Activated CD4-positive, alpha-beta T cell treated with anti-CD3 and anti-CD28 coated beads for 24 hours (primary cell): ENCODE results near the gene MAPRE2.
"Not testable (repeated sequence)": the region's sequence is repeated elsewhere in the genome, so short reads cannot be mapped to it uniquely, and the experiment has no call there.

Experiments
- DNase-seq, 2 donors: peaks; one replicate each; pipeline ENCODE4 v3.0.0-alpha.2; 2020; ENCODE audit warnings: low read depth in 2 of 2

The MAPRE2 gene

DNA sequence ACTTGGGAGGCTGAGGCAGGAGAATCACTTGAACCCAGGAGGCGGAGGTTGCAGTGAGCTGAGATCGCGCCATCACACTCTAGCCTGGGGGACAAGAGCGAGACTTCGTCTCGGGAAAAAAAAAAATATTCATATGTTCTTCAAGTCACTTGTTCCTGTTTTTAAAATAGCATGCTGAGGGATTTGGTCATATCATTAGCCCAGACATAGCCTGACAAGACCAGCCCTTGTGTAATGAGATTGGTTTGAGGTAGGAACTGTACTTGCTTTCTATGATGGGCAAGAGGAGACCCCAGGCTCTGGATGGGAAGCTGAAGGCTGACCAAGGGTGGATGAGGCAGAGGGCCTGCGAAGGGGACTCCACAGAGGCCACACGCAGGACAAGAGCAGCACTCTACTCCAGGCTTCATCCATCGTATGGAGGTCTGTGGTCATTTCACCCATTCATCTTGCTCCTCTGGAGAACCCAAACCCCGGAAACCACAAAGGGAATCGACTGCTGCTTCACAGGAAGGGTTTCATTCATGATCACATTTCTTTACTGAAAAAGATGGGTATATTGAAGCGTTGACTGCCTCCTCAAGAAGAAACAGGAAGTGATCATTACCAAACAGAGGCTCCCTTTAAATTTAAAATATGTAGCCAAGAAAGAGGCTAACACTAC, 112.5 kb downstream of the MAPRE2 start:
- DNase-seq, result no peak

- DNase-seq, result no peak
Observed at GRCh38 chr18:35155398-35156117, 114.3 kb downstream of the MAPRE2 start.

DNA sequence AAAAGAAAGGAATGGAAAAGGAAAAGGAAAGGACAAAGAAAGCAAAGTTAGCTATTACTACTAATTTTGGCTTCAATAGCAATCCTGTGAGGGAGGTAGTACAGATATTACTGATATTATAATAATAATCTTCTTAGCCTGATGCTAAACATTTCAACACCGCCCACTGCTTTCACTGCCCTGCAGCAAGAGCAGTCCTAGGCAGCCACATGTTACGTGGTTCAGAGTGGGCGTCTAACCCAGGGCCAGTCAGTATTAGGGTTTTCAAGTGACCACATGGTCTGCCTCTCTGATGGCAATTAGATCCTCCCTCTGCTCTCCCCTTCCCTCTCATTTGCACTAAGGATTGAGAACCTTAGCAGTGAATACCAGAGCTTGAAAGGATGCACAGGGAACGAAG, 116.0 kb downstream of the MAPRE2 start:
- no peak for DNase-seq

- no peak for DNase-seq
Observed at GRCh38 chr18:35158728-35159450, 117.7 kb downstream of the MAPRE2 start.

DNA sequence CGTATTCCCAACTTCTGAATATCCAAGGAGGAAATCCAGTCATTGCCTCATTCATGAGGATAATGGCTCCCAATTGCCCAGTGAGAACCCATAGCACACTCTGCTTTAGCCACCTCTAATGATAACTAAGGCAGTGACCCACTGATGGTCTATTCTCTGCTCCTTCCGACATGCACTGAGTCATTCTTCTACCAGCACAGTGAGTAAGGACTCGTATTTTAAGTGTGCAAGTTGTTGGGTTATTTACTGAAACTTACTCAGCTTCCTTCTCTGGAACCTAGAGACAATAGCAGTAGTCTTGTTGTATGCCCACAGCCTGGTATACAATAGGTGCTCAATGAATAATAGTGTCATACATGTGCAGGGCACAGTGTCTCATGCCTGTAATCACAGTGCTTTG, 118.6 kb downstream of the MAPRE2 start:
- DNase-seq, result no peak

DNA sequence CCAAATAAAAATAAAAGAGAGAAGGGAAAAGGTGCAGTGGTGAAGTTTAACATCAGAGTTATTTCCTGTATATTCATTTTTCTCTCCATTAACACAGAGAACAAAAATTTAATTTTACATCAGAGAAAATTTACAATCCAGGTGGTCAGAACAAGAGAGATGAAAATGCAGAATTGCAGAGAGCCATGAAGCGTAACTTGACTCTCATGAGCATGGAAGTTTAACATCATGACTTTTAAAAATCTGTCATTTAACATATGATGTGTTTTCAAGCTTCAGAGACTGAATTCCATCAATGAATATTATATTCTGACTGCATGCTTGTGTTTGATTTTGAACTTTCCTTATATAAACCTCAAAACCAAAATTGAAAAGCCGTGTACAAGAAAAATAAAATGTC, 120.3 kb downstream of the MAPRE2 start:
- DNase-seq, result no peak

GRCh38 chr18:35161934-35162333, 120.7 kb downstream of the MAPRE2 start:
- DNase-seq, result no peak

DNA sequence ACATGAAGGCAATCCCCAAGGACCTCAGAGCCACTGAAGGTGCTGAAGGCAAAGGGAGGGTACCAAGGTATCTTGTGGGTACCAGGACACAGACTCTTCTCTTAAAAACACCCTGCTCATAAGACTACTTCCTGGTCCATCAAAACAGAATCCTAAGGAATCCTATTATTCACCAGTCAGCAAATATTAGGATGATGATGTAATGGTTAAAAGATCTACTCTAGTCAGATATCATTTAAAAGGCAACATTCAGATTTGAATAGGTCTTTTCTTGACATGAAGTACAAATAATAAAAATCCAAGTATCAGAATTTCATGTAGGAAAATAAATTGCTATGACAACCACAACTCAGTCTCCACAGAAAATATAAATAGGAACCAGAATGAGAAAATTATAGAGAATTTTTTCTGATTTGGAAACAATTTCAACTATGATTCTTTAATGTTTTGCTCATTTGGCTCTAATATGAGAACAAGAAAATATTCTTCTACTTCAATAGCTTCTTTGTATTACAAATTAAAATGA, 121.9 kb downstream of the MAPRE2 start:
- no peak for DNase-seq

GRCh38 chr18:35163721-35164120, 122.5 kb downstream of the MAPRE2 start:
- no peak for DNase-seq

- no peak for DNase-seq
Observed at GRCh38 chr18:35164133-35164532, 122.9 kb downstream of the MAPRE2 start.

DNA sequence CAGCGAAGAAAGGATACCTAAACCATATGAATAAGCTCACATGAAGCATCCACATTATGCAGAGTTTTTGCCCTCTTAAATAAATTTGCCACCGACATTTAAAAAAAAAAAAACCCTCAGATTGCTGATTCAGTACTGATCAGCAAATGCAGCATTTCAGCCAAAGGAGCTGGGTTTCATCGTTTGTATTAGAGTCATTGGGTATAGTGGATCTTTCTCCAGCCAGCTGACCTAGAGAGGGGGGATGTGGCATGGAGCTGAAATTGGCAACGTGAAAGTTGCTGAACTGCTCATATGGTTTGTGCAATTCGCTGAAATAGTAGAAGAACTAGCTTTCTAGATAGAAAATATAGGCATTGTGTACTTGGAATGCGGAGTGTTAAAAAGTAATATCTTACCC, 126.1 kb downstream of the MAPRE2 start:
- DNase-seq, result no peak

DNA sequence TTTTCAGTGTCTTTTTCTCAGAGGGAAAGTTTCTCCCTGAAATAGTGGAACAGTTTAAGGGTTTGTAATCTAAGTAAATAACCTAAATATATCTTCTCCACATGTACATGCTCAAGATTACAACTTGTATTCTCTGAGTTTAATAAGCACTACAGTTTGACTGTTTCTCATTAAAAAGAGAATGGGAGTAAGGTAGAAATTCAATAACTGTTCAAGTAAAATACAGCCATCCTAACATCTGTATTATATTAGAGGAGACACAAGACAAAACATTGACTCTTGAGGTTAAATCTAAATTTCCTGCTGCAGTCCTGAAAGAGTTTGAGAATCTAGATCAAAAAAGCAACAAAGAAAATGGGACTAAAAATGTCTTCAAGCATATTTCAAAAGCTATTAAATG, 126.6 kb downstream of the MAPRE2 start:
- DNase-seq, result no peak

DNA sequence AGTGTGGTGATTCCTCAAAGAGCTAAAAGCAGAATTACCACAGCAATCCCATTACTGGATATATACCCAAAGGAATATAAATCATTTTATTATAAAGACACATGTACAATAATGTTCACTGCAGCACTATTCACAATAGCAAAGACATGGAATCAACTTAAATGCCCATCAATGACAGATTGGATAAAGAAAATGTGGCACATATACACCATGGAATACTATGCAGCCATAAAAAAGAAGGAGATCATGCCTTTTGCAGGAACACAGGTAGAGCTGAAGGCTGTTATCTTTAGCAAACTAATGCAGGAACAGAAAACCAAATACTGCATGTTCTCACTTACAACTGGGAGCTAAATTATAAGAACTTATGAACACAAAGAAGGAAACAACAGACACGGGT, 129.1 kb downstream of the MAPRE2 start:
- not testable (repeated sequence) for DNase-seq

GRCh38 chr18:35171315-35171987, 130.2 kb downstream of the MAPRE2 start:
- DNase-seq, result no peak

DNA sequence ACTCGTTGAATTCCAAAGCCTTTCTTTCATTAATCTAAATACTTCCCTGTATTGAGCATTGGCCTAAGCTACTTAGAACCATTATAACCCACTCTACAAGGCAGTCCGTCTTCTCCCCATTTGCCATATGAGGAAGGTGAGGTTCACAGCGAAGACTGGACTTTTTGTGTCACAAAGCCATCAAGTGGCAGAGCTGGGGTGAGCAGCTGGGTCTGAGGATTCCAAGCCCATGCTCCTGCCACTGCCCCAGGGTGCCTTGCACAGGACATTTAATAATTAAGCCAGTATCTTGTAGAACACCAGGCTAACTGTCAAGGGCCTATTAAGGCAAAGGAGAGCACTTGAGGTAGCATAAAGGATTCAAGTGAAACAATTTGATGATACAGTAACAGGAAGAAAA, 130.8 kb downstream of the MAPRE2 start:
- DNase-seq, result no peak

DNA sequence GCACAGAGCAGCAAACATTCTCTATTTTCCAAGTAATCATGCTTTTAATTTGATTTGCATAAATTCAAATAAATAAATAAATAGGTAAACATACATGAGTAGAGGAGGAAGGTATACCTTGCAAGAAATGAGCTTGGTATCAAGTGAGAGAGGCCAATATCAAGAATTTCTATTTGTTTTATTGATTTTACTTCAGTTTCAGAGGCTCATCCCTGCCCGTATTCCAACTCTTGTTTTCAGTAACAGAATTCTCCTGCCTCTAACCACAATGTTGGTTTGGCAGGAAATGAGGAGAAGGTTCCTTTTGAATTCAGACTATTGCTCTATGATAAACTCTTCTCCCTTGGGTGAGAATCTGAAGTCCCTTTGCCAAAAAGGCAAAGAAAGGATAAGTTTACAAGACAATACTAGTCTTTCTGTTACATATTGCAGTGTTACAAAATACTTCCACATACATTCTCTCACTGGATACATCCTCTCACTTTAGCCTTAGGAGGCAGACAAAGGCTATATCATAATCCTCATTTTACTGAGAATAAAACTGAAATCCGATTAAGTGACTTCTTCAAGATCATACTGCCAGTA, 131.3 kb downstream of the MAPRE2 start:
- DNase-seq, result no peak

- DNase-seq, result no peak
Observed at GRCh38 chr18:35174093-35174731, 133.0 kb downstream of the MAPRE2 start.

GRCh38 chr18:35174745-35175144, 133.5 kb downstream of the MAPRE2 start:
- no peak for DNase-seq

DNA sequence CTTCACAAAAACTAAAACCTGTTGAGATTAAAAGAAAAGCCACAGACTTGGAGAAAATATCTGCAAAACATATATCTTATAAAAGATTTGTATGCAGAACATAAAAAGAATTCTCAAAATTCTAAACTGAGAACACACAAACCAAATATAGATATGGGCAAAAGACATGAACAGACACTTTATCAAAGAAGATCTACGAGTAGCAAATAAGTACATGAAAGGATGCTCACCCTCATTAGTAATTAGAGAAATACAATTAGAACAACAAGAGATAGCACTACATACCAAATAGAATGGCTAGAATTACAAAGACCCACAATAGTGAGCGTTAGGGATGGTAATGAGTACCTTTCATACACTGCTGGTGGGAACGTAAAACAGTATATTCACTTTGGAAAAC, 135.7 kb downstream of the MAPRE2 start:
- no peak for DNase-seq

- DNase-seq, result no peak
Observed at GRCh38 chr18:35178260-35178659, 137.0 kb downstream of the MAPRE2 start.

DNA sequence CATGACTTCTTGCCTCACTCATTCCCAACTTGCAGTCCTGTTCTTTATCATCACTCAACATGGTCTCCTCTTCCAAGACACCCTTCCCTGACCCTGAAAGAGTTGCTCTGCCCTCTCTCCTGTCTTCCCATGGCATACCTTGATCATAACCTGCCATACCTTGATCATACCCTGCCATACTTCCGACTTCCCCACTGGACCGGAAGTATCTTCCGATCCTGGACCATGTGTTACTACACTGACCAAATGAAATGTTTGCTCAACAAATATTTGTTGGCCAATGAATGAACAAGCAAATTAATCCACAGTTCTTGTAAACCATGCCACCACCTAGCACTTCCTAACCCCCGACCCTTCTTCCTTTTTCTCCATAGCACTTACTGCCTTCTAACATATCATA, 138.7 kb downstream of the MAPRE2 start:
- DNase-seq, result no peak
